Measurements from ENCODE around the gene NAA20. TPM values are rescaled to one million over a fixed set of nuclear protein-coding genes. Genes with fewer than 3 reads are reported as not detected.

Gene NAA20
- total and polyA plus RNA-seq, 2 of the 13 experiments (the other 11 are each of a cell fraction or from before 2014, with no cell fraction given) = 81.9 to 82.8 TPM

DNA sequence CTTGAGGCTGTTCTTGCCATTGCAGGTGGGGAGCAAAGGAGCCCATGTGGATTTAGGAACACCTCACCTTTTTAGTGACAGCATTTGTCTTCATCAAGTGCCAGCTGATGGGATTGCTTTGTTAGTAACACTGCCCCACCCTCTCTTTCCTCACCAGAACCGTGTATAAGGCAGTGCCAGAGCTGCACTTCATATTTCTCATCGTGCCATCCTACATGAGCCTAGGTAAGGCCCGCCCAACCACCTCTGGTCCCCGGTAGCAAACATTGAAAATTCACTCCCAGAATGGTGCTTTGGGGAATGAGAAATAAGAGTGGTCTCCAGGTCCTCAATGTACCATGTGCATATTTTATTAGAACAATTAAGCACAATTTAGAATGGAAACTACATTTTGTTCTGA lies 57.9 kb downstream of the NAA20 start (continued):
- no peak for TF ChIP-seq ZNF337 (CRISPR knock-in tag; IDR thresholded peaks at IDR 0.05; ENCODE audit: borderline replicate concordance, low read depth)
- no peak for TF ChIP-seq AHDC1 (CRISPR knock-in tag; IDR thresholded peaks at IDR 0.05; ENCODE audit: borderline replicate concordance)

DNA sequence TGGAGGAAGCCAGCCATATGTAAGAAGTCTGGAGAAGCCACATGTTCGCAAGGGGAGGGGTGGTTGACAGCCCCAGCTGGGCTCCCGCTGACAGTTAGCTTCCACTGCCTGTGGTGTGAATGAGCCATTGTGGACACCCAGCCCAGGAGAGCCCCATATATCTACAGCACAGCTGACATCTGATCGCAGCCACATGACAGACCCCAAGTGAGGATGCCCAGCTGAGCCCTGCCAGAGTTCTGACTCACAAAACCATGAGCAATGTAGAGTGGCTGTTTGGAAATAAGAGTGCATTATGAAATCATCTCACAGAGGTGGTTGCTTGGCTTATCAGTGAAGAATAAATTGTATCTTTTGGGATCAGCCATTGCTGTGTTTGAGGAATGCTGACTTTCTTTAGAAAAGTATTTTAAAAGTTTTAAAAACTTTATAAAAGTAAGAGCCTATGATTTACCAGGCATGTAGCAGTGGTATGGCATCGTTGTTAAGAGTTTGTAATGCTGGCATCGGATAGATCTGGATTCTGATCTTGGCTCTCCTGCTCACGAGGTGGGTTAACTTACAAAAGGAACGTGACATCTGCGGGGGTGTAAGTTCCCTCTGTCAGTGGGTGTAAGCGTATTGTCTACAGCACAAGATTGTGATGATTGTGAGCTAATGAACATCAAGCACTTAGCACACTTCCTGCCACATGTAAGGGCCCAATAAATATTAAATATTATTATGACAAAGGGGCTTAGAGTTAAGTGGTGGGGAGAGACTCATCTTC lies 59.3 kb downstream of the NAA20 start:
- H3K27ac ChIP-seq (ENCODE audit: extremely low read length, insufficient read depth, low read length) = no peak overlapping the region
- H3K36me3 ChIP-seq (replicated peaks in 1 of 2; ENCODE audit: control insufficient read depth in 1 of 2, insufficient read depth in 2 of 2, low read length in 2 of 2) = no peaks in the 10 kb centered on the region
- WGBS (ENCODE audit: low lambda C conversion rate) = 14% methylated on average over 9 of the region's 9 CpGs
- no peak for TF ChIP-seq ATF2 (CRISPR knock-in tag; IDR thresholded peaks at IDR 0.05)
- TF ChIP-seq JDP2 (CRISPR knock-in tag; IDR thresholded peaks at IDR 0.05; ENCODE audit: borderline replicate concordance) = no peak
- no peak for TF ChIP-seq HMG20A (CRISPR knock-in tag; IDR thresholded peaks at IDR 0.05; ENCODE audit: borderline replicate concordance)
- TF ChIP-seq KDM4B (CRISPR knock-in tag; IDR thresholded peaks at IDR 0.05) = no peak
- TF ChIP-seq ZNF350 (CRISPR knock-in tag; IDR thresholded peaks at IDR 0.05; ENCODE audit: borderline replicate concordance, low read depth) = no peak
- TF ChIP-seq ZNF766 (CRISPR knock-in tag; IDR thresholded peaks at IDR 0.05; ENCODE audit: borderline replicate concordance) = no peak
- TF ChIP-seq NFKB2 (CRISPR knock-in tag; IDR thresholded peaks at IDR 0.05; ENCODE audit: borderline replicate concordance) = no peak
- no peak for TF ChIP-seq ZNF24 (IDR thresholded peaks at IDR 0.05)
- no peak for TF ChIP-seq RARA (CRISPR knock-in tag; IDR thresholded peaks at IDR 0.05)
- TF ChIP-seq NONO (IDR thresholded peaks at IDR 0.05) = no peak
- no peak for TF ChIP-seq NONO (CRISPR knock-in tag; conservative IDR thresholded peaks at IDR 0.05)
- no peak for TF ChIP-seq CCDC6 (CRISPR knock-in tag; IDR thresholded peaks at IDR 0.05)
- no peak overlapping the region for H3K9ac ChIP-seq (ENCODE audit: insufficient read depth, low read depth, low read length)
- H3K9me3 ChIP-seq (ENCODE audit: low read length) = no peaks in the 10 kb centered on the region
- H3K27me3 ChIP-seq (ENCODE audit: control insufficient read depth in 1 of 2, insufficient read depth in 2 of 2, low read length in 2 of 2) = peaks cover 5 to 34% of the 10 kb centered on the region in 2 experiments
- FAIRE-seq (no peak), DNase-seq (ENCODE audit: low spot score) (no peak), ATAC-seq (no peak; the same call in 2 of the 3 replicates)
- intact Hi-C loops (cut with micrococcal nuclease; ENCODE audit: unreplicated experiment) (no loop called here), in situ Hi-C loops (cut with HindIII; ENCODE audit: extremely low pct_ligation_motif_present, low pct_unique_long_range_greater_than_20kb) (no loop called here)
- no peak overlapping the region for H3K4me3 ChIP-seq (replicated peaks in 1 of 3; ENCODE audit: insufficient read depth in 1 of 3, low read depth in 2 of 3, low read length in 3 of 3)
- POLR2A ChIA-PET = no interaction called here
- H2AFZ ChIP-seq (ENCODE audit: low read length) = no peak overlapping the region
- no peak overlapping the region for H3K4me2 ChIP-seq (ENCODE audit: low read depth, low read length)
- H3K4me1 ChIP-seq (ENCODE audit: insufficient read depth, low read length) = peaks cover 7% of the 10 kb centered on the region
- no TSS peak for BruUV-seq (replicated peaks)
- CTCF ChIA-PET (ENCODE audit: low intra/inter-chr PET ratio, low total read pairs) = no interaction called here
- no peaks in the 10 kb centered on the region for H4K20me1 ChIP-seq (ENCODE audit: insufficient read depth, low read length)
- H3K79me2 ChIP-seq (ENCODE audit: insufficient read depth, low read length) = no peaks in the 10 kb centered on the region
